Keratinocyte (primary cell): ENCODE data around the gene KANSL1.

Source experiments
- CTCF ChIP-seq, 3 experiments: IDR thresholded peaks in 1 of 3; conservative IDR thresholded peaks in 1 of 3; optimal IDR thresholded peaks in 1 of 3; 2 replicates in 2 of 3; 3 replicates in 1 of 3; pipeline versions ENCODE3 to v1.5.1; 2011; ENCODE audit warnings: low read length in 3 of 3, mild to moderate bottlenecking in 3 of 3, moderate library complexity in 2 of 3, control low read depth in 1 of 3, inconsistent platforms in 1 of 3; ENCODE audit not compliant: insufficient read depth in 2 of 3; ENCODE audit errors: extremely low read depth in 1 of 3
- EZH2 ChIP-seq: IDR thresholded peaks from one replicate; pipeline ENCODE4 v1.6.1; 2012; ENCODE audit warnings: inconsistent platforms, mild to moderate bottlenecking, low read length, moderate library complexity

GRCh38 chr17:46171939-46172338 is 21.3 kb downstream of the KANSL1 start:
- TF ChIP-seq CTCF (optimal IDR thresholded peaks at IDR 0.05 in 1 of 3, IDR thresholded peaks at IDR 0.05 in 1 of 3, conservative IDR thresholded peaks at IDR 0.05 in 1 of 3; ENCODE audit: extremely low read depth in 1 of 3, insufficient read depth in 2 of 3, low read length in 3 of 3) (no peak), EZH2 (no peak)
